PC-3 (cell line): ENCODE measurements around the gene ZNF592.

Source experiments
- EZH2 ChIP-seq: fragments of 300-600 bp; sonication (generic); IDR thresholded peaks from one replicate; pipeline ENCODE4 v1.6.1; 2017; ENCODE audit warnings: antibody characterized with exemption, mild to moderate bottlenecking, low read length; ENCODE audit not compliant: unreplicated experiment
- EZH2phosphoT487 ChIP-seq: fragments of 300-600 bp; sonication (generic); IDR thresholded peaks from 2 replicates; pipeline ENCODE4 v1.6.1; 2018; ENCODE audit warnings: mild to moderate bottlenecking, antibody characterized with exemption, low read length, borderline replicate concordance
- TF ChIP-seq, protein P1 (sequence below): fragments of 300-600 bp; sonication (generic); conservative IDR thresholded peaks from 2 replicates; pipeline ENCODE4 v1.5.1; 2017; ENCODE audit warnings: antibody characterized with exemption, low read depth, mild to moderate bottlenecking, low read length

- TF ChIP-seq, protein P1, sequence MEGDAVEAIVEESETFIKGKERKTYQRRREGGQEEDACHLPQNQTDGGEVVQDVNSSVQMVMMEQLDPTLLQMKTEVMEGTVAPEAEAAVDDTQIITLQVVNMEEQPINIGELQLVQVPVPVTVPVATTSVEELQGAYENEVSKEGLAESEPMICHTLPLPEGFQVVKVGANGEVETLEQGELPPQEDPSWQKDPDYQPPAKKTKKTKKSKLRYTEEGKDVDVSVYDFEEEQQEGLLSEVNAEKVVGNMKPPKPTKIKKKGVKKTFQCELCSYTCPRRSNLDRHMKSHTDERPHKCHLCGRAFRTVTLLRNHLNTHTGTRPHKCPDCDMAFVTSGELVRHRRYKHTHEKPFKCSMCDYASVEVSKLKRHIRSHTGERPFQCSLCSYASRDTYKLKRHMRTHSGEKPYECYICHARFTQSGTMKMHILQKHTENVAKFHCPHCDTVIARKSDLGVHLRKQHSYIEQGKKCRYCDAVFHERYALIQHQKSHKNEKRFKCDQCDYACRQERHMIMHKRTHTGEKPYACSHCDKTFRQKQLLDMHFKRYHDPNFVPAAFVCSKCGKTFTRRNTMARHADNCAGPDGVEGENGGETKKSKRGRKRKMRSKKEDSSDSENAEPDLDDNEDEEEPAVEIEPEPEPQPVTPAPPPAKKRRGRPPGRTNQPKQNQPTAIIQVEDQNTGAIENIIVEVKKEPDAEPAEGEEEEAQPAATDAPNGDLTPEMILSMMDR = no peak
- TF ChIP-seq EZH2phosphoT487 (no peak), EZH2 (no peak)
These were observed 75.0 kb downstream of the ZNF592 start for GRCh38 chr15:84823282-84823878.
